Smooth muscle cell (in vitro differentiated cells): ENCODE measurements around the gene MRFAP1. TPM values are rescaled to one million over a fixed set of nuclear protein-coding genes. Genes with fewer than 3 reads are reported as not detected.

ENCODE experiments used
- DNase-seq: peaks from one replicate; lab custom pipeline; 2025; ENCODE audit not compliant: unreplicated experiment; lab: John Stamatoyannopoulos, UW
- H2AFZ ChIP-seq: fragments of 200-600 bp; sonication (generic); 2 replicates; pipeline ENCODE4 v1.6.0; 2016; ENCODE audit warnings: antibody characterized with exemption, low read depth, mild to moderate bottlenecking
- H3F3A ChIP-seq: fragments of 200-600 bp; sonication (generic); 2 replicates; pipeline ENCODE4 v1.6.0; 2017; ENCODE audit warnings: antibody characterized with exemption, low read depth
- H3K27ac ChIP-seq: fragments of 200-600 bp; sonication (generic); 2 replicates; pipeline ENCODE4 v1.5.1; 2016; ENCODE audit warnings: low read depth, mild to moderate bottlenecking
- H3K27me3 ChIP-seq: fragments of 200-600 bp; sonication (generic); 2 replicates; pipeline ENCODE4 v1.6.1; 2016; ENCODE audit warnings: low read depth, mild to moderate bottlenecking
- H3K36me3 ChIP-seq: fragments of 200-600 bp; sonication (generic); 2 replicates; pipeline ENCODE4 v1.5.1; 2016; ENCODE audit warnings: low read depth
- H3K4me1 ChIP-seq: fragments of 200-600 bp; sonication (generic); 2 replicates; pipeline ENCODE4 v1.5.1; 2016; ENCODE audit warnings: low read depth
- H3K4me2 ChIP-seq: fragments of 200-600 bp; sonication (generic); 2 replicates; pipeline ENCODE4 v1.6.0; 2016; ENCODE audit warnings: mild to moderate bottlenecking
- H3K4me3 ChIP-seq: fragments of 200-600 bp; sonication (generic); 2 replicates; pipeline ENCODE4 v1.5.1; 2016; ENCODE audit warnings: mild to moderate bottlenecking
- H3K79me2 ChIP-seq: fragments of 200-600 bp; sonication (generic); 2 replicates; pipeline ENCODE4 v1.6.0; 2016; ENCODE audit warnings: low read depth, mild to moderate bottlenecking
- H3K9ac ChIP-seq: fragments of 200-600 bp; sonication (generic); 2 replicates; pipeline ENCODE4 v1.6.0; 2016; ENCODE audit warnings: low read depth
- H3K9me3 ChIP-seq: fragments of 200-600 bp; sonication (generic); replicated peaks from 2 replicates; pipeline ENCODE4 v1.5.1; 2016; ENCODE audit warnings: low read depth
- H4K20me1 ChIP-seq: fragments of 200-600 bp; sonication (generic); 2 replicates; pipeline ENCODE4 v1.6.0; 2016; ENCODE audit warnings: low read depth
- CTCF ChIP-seq: fragments of 200-600 bp; sonication (generic); IDR thresholded peaks from 2 replicates; pipeline ENCODE4 v1.5.1; 2017; ENCODE audit warnings: borderline replicate concordance, mild to moderate bottlenecking, antibody characterized with exemption; ENCODE audit not compliant: insufficient read depth, poor library complexity, severe bottlenecking
- WGBS: methylation state at CpG from one replicate; pipeline ENCODE4 v1.1.7; 2016; ENCODE audit warnings: low lambda C conversion rate; 5-methylcytosine and 5-hydroxymethylcytosine counted together
- polyA plus RNA-seq: library from polyadenylated mRNA; unstranded; fragments of >200 nt; fragmentation: Nextera tagmentation; extraction: Ambion mirVana; gene quantifications from 2 replicates; pipeline ENCODE4 v1.2.1, GENCODE V29; 2016
- total RNA-seq: library from RNA; depleted of rRNA; stranded (reverse); fragments of >200 nt; gene quantifications from 2 replicates; pipeline ENCODE4 v1.2.3, GENCODE V29; 2014

The MRFAP1 gene
- total and polyA plus RNA-seq, 2 experiments from 2014 or later, result 165 to 206 TPM

GRCh38 chr4:6620296-6620695 lies 20.2 kb upstream of the MRFAP1 start:
- Histone ChIP-seq H3K9ac (no peak overlapping the region), H3K4me3 (no peak overlapping the region), H3K4me2 (no peak overlapping the region), H3K27me3 (no peaks in the 10 kb centered on the region), H3K4me1 (no peaks in the 10 kb centered on the region), H3K79me2 (no peaks in the 10 kb centered on the region), H2AFZ (no peak overlapping the region), H3K27ac (no peak overlapping the region), H3F3A (no peaks in the 10 kb centered on the region), H4K20me1 (no peaks in the 10 kb centered on the region), H3K36me3 (no peaks in the 10 kb centered on the region), H3K9me3 (no peaks in the 10 kb centered on the region)
- TF ChIP-seq CTCF, result no peak
- WGBS, result 91% methylated on average over 7 of the region's 10 CpGs
- DNase-seq, result no peak

GRCh38 chr4:6620891-6621555 lies 19.5 kb upstream of the MRFAP1 start:
- no peak for TF ChIP-seq CTCF
- Histone ChIP-seq H2AFZ (no peak overlapping the region), H3K4me2 (no peak overlapping the region), H3K79me2 (no peaks in the 10 kb centered on the region), H3K9ac (no peak overlapping the region), H3F3A (no peaks in the 10 kb centered on the region), H4K20me1 (no peaks in the 10 kb centered on the region), H3K4me3 (no peak overlapping the region), H3K4me1 (no peaks in the 10 kb centered on the region), H3K27ac (no peak overlapping the region), H3K9me3 (no peaks in the 10 kb centered on the region), H3K27me3 (no peaks in the 10 kb centered on the region), H3K36me3 (no peaks in the 10 kb centered on the region)
- 93% methylated on average over 10 of the region's 10 CpGs for WGBS
- no peak for DNase-seq

GRCh38 chr4:6621556-6621927 lies 18.9 kb upstream of the MRFAP1 start:
- Histone ChIP-seq H3K4me1 (no peaks in the 10 kb centered on the region), H2AFZ (no peak overlapping the region), H3K79me2 (no peaks in the 10 kb centered on the region), H4K20me1 (no peaks in the 10 kb centered on the region), H3K4me3 (no peak overlapping the region), H3K4me2 (no peak overlapping the region), H3K9ac (no peak overlapping the region), H3K36me3 (no peaks in the 10 kb centered on the region), H3K9me3 (no peaks in the 10 kb centered on the region), H3K27ac (no peak overlapping the region), H3F3A (no peaks in the 10 kb centered on the region), H3K27me3 (no peaks in the 10 kb centered on the region)
- no peak for DNase-seq
- no peak for TF ChIP-seq CTCF
- WGBS, result 92% methylated on average over 13 of the region's 13 CpGs

GRCh38 chr4:6622744-6623143 lies 17.7 kb upstream of the MRFAP1 start:
- Histone ChIP-seq H3K27me3 (no peaks in the 10 kb centered on the region), H3K27ac (no peak overlapping the region), H3K79me2 (no peaks in the 10 kb centered on the region), H3F3A (no peaks in the 10 kb centered on the region), H3K9ac (no peak overlapping the region), H3K4me2 (no peak overlapping the region), H2AFZ (no peak overlapping the region), H3K36me3 (no peaks in the 10 kb centered on the region), H3K4me1 (no peaks in the 10 kb centered on the region), H3K9me3 (no peaks in the 10 kb centered on the region), H3K4me3 (no peak overlapping the region), H4K20me1 (no peaks in the 10 kb centered on the region)
- 100% methylated on average over 2 of the region's 2 CpGs for WGBS
- DNase-seq, result no peak
- no peak for TF ChIP-seq CTCF
